ENCODE data around the gene NELFB.

The NELFB gene

DNA sequence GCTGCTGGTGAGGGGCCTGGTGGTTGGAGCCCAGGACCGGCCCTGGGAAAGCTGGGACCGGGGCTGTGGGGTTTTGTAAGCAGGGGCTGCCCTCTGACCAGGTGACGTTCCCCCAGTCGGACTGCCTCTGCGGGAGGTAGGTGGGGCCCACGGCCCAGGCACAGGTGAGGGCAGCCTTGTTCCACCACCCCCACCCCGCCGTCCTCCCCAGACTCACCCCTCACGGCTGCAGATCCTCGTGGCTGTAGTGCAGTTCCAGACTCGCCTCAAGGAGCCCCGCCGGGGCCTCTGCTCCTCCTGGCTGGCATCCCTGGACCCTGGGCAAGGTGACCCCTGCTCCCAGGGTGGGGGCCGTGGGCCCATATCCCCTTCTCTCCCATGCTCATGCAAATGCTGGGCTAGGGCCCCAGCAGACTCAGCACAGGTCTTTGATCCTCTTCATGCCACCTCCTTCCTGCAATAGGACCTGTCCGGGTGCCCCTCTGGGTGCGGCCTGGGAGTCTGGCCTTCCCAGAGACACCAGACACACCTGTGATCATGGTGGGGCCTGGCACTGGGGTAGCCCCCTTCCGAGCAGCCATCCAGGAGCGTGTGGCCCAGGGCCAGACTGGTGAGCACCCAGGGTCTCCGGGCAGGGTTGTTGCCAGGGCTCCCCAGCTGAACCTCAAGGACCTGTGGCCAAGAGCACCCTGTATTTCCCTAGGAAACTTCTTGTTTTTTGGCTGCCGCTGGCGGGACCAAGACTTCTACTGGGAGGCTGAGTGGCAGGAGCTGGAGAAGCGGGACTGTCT is 39.7 kb upstream of the NELFB start:
- H3K27ac ChIP-seq = no peak overlapping the region
- no peak for DNase-seq (ENCODE audit: low spot score)
- no peak overlapping the region for H3K4me3 ChIP-seq
- TF ChIP-seq, protein P1, sequence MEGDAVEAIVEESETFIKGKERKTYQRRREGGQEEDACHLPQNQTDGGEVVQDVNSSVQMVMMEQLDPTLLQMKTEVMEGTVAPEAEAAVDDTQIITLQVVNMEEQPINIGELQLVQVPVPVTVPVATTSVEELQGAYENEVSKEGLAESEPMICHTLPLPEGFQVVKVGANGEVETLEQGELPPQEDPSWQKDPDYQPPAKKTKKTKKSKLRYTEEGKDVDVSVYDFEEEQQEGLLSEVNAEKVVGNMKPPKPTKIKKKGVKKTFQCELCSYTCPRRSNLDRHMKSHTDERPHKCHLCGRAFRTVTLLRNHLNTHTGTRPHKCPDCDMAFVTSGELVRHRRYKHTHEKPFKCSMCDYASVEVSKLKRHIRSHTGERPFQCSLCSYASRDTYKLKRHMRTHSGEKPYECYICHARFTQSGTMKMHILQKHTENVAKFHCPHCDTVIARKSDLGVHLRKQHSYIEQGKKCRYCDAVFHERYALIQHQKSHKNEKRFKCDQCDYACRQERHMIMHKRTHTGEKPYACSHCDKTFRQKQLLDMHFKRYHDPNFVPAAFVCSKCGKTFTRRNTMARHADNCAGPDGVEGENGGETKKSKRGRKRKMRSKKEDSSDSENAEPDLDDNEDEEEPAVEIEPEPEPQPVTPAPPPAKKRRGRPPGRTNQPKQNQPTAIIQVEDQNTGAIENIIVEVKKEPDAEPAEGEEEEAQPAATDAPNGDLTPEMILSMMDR (IDR thresholded peaks at IDR 0.05) = no peak

- Histone ChIP-seq H3K27ac (peak overlapping the region in 1 of 2 donors; percentile 38), H3K4me3 (no peak overlapping the region)
- no peak for DNase-seq (ENCODE audit: low spot score)
- TF ChIP-seq, protein P1 (IDR thresholded peaks at IDR 0.05) = no peak
These were observed 38.8 kb upstream of the NELFB start for GRCh38 chr9:137216188-137216965.

- TF ChIP-seq, protein P1 (IDR thresholded peaks at IDR 0.05) = no peak
- no peak for DNase-seq (ENCODE audit: low spot score)
- peak overlapping the region in 1 of 2 donors; percentile 38 for H3K27ac ChIP-seq
- H3K4me3 ChIP-seq = peak overlapping the region; percentile 50
These were observed 37.6 kb upstream of the NELFB start for GRCh38 chr9:137217276-137218211.

GRCh38 chr9:137218212-137218753 is 36.8 kb upstream of the NELFB start:
- H3K27ac ChIP-seq = no peak overlapping the region

DNA sequence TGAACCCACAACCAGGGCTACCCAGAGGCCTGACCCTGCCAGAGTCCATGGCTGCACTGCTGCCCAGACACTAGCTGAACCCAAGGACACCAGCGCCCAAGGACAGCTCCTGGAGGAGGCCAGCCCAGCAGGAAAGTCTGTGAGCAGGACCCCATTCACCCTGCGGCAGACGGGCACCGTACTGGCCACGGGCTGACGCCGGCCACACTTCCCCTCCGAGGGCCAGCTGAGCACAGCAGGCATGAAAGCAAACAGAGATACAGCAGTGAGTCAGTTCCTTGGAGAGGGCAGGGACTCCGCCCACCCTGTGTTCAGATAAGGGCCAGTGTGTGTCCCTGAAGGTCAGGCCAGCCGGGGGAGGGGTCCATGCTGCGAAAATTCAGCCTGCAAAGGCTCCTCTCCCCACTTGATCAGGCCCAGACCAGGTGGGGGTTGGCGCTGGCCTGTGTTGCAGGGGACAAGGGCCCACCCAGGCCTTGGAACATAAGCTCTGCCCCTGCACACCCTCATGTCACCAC is 36.3 kb upstream of the NELFB start:
- no peak for DNase-seq (ENCODE audit: low spot score)
- Histone ChIP-seq H3K4me3 (no peak overlapping the region), H3K27ac (no peak overlapping the region)
- TF ChIP-seq, protein P1 (IDR thresholded peaks at IDR 0.05) = no peak

More at GRCh38 chr9:137218212-137218753, 36.8 kb upstream of the NELFB start:
- no peak for DNase-seq (ENCODE audit: low spot score)
- H3K4me3 ChIP-seq = no peak overlapping the region
- TF ChIP-seq, protein P1 (IDR thresholded peaks at IDR 0.05) = no peak

GRCh38 chr9:137219757-137220316 is 35.3 kb upstream of the NELFB start:
- no peak overlapping the region for H3K4me3 ChIP-seq
- no peak for DNase-seq (ENCODE audit: low spot score)
- no peak overlapping the region for H3K27ac ChIP-seq
- TF ChIP-seq, protein P1 (IDR thresholded peaks at IDR 0.05) = no peak

Measured in coronary artery (tissue), 2 donors.